ENCODE measurements around the gene TMEM51. TPM values are rescaled to one million over a fixed set of nuclear protein-coding genes. Genes with fewer than 3 reads are reported as not detected.
A peak's percentile ranks its signal among the peaks of the same experiment; 100 is the strongest.

Gene TMEM51, protein sequence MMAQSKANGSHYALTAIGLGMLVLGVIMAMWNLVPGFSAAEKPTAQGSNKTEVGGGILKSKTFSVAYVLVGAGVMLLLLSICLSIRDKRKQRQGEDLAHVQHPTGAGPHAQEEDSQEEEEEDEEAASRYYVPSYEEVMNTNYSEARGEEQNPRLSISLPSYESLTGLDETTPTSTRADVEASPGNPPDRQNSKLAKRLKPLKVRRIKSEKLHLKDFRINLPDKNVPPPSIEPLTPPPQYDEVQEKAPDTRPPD
- total RNA-seq (not detected), total RNA-seq (0 reads per million in 2 donors)

- peak within 1 kb of the TSS; percentile 79 for H3K4me3 Mint-ChIP-seq
- no peaks in the 10 kb centered on the region for H3K9me3 ChIP-seq (ENCODE audit: control insufficient read depth, low read length, poor library complexity, severe bottlenecking)
- ATAC-seq = no peak
- H3K36me3 Mint-ChIP-seq (ENCODE audit: low read depth) = no peaks in the 10 kb centered on the region
- peaks cover 57% of the 10 kb centered on the region for H3K27me3 Mint-ChIP-seq
- no peak within 1 kb of the TSS for H3K27ac Mint-ChIP-seq
- peaks cover 22% of the 10 kb centered on the region for H3K4me1 Mint-ChIP-seq
- no peak for DNase-seq
Measured at GRCh38 chr1:15153184-15153841, at the start of gene TMEM51. TSS of gene TMEM51 (plus strand) at chr1:15153747. CDS start at chr1:15215088, 61,341 bp downstream.

DNA sequence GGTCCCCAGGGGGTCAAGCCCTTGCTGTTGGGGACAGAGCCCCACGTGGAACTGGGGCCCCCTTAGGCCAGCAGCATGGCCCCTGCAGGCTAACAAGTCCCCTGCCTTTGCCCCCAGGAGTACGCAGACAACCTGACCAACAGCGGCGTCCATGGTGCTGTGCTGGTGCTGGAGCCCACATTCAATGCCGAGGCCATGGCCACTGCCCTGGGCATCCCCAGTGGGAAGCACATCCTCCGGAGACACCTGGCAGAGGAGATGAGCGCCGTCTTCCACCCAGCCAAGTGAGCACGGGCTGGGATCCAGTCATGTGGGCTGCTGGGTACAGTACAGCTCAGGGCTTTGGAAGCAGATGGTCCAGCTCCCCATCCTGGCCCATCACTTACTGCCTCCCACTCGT, 49.6 kb upstream of the TMEM51 start:
- Mint-ChIP-seq H3K4me1 (peaks cover 18% of the 10 kb centered on the region), H3K27ac (no peak overlapping the region), H3K27me3 (peaks cover 50% of the 10 kb centered on the region), H3K36me3 (ENCODE audit: low read depth) (peaks cover 10% of the 10 kb centered on the region), H3K4me3 (no peak overlapping the region)
- ATAC-seq = no peak
- DNase-seq = no peak
- H3K9me3 ChIP-seq (ENCODE audit: control insufficient read depth, low read length, poor library complexity, severe bottlenecking) = no peaks in the 10 kb centered on the region

GRCh38 chr1:15104768-15105167, 48.8 kb upstream of the TMEM51 start:
- ATAC-seq = no peak
- peaks cover 14% of the 10 kb centered on the region for H3K4me1 Mint-ChIP-seq

DNA sequence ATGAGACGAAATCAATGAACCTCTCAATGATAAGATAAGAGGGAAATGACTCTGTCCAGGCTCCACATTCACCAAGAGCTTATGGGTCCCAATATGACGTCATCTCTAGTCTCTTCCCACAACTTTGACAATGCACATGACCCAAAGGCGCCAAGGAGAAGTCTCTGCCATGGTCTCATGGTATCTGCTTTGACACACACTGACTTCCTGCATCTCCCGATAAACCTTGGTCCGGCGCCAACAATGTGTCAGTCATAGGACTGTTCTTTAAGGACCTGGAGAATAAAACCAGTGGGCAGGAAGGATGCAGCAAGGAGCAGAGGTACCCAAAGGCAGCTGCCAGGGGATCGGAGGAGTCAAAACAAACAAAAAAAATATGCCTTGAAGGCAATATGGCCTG, 46.9 kb upstream of the TMEM51 start:
- DNase-seq (no peak), ATAC-seq (no peak)
- Mint-ChIP-seq H3K27ac (no peak overlapping the region), H3K27me3 (peaks cover 23% of the 10 kb centered on the region), H3K4me3 (no peak overlapping the region), H3K36me3 (ENCODE audit: low read depth) (peaks cover 5% of the 10 kb centered on the region), H3K4me1 (peaks cover 3% of the 10 kb centered on the region)
- no peaks in the 10 kb centered on the region for H3K9me3 ChIP-seq (ENCODE audit: control insufficient read depth, low read length, poor library complexity, severe bottlenecking)

More at GRCh38 chr1:15104768-15105167, 48.8 kb upstream of the TMEM51 start:
- Mint-ChIP-seq H3K27ac (no peak overlapping the region), H3K4me3 (no peak overlapping the region), H3K27me3 (peaks cover 41% of the 10 kb centered on the region), H3K36me3 (ENCODE audit: low read depth) (peaks cover 10% of the 10 kb centered on the region)
- no peaks in the 10 kb centered on the region for H3K9me3 ChIP-seq (ENCODE audit: control insufficient read depth, low read length, poor library complexity, severe bottlenecking)
- no peak for DNase-seq

GRCh38 chr1:15107058-15107687, 46.4 kb upstream of the TMEM51 start:
- no peak overlapping the region for H3K27ac Mint-ChIP-seq

GRCh38 chr1:15107911-15108310, 45.6 kb upstream of the TMEM51 start:
- DNase-seq (no peak), ATAC-seq (no peak)
- H3K4me1 Mint-ChIP-seq = peaks cover 4% of the 10 kb centered on the region
- H3K27ac Mint-ChIP-seq = no peak overlapping the region
- no peak overlapping the region for H3K4me3 Mint-ChIP-seq
- no peaks in the 10 kb centered on the region for H3K9me3 ChIP-seq (ENCODE audit: control insufficient read depth, low read length, poor library complexity, severe bottlenecking)
- peaks cover 3% of the 10 kb centered on the region for H3K36me3 Mint-ChIP-seq (ENCODE audit: low read depth)
- peaks cover 18% of the 10 kb centered on the region for H3K27me3 Mint-ChIP-seq

More at GRCh38 chr1:15107058-15107687, 46.4 kb upstream of the TMEM51 start:
- peaks cover 3% of the 10 kb centered on the region for H3K36me3 Mint-ChIP-seq (ENCODE audit: low read depth)
- no peak overlapping the region for H3K4me3 Mint-ChIP-seq
- H3K4me1 Mint-ChIP-seq = peaks cover 2% of the 10 kb centered on the region
- DNase-seq (no peak), ATAC-seq (no peak)
- no peaks in the 10 kb centered on the region for H3K9me3 ChIP-seq (ENCODE audit: control insufficient read depth, low read length, poor library complexity, severe bottlenecking)
- H3K27me3 Mint-ChIP-seq = peaks cover 18% of the 10 kb centered on the region

- Mint-ChIP-seq H3K4me1 (peaks cover 4% of the 10 kb centered on the region), H3K4me3 (no peak overlapping the region), H3K27ac (no peak overlapping the region), H3K36me3 (ENCODE audit: low read depth) (no peaks in the 10 kb centered on the region), H3K27me3 (peaks cover 19% of the 10 kb centered on the region)
- DNase-seq (no peak), ATAC-seq (no peak)
- no peaks in the 10 kb centered on the region for H3K9me3 ChIP-seq (ENCODE audit: control insufficient read depth, low read length, poor library complexity, severe bottlenecking)
Measured at GRCh38 chr1:15110128-15110866, 43.2 kb upstream of the TMEM51 start.

GRCh38 chr1:15110867-15111230, 42.7 kb upstream of the TMEM51 start:
- no peak overlapping the region for H3K4me3 Mint-ChIP-seq
- peaks cover 4% of the 10 kb centered on the region for H3K4me1 Mint-ChIP-seq
- H3K27me3 Mint-ChIP-seq = peaks cover 25% of the 10 kb centered on the region
- ATAC-seq (no peak), DNase-seq (no peak)
- no peaks in the 10 kb centered on the region for H3K9me3 ChIP-seq (ENCODE audit: control insufficient read depth, low read length, poor library complexity, severe bottlenecking)
- no peak overlapping the region for H3K27ac Mint-ChIP-seq
- H3K36me3 Mint-ChIP-seq (ENCODE audit: low read depth) = no peaks in the 10 kb centered on the region

DNA sequence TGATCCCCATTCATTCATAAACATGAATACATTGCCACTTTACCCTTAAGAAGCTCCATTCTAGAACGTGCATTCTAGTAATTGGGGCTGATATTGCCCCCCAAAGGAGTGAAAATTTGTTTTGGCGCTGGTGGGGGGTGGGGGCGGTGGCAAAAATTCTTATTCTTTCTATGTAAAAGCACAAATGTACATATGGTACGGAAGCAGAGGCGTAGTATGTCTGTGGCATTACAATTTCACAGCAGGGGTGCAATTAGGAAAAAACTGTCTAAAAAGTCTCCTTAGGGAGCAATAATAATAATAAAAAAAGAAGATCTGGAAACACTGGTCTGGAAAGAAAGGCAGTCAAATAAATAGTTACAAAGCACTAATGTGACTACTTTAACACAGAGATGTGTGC, 40.4 kb upstream of the TMEM51 start:
- Mint-ChIP-seq H3K4me1 (peaks cover 4% of the 10 kb centered on the region), H3K4me3 (no peak overlapping the region), H3K36me3 (ENCODE audit: low read depth) (no peaks in the 10 kb centered on the region), H3K27ac (no peak overlapping the region), H3K27me3 (peaks cover 14% of the 10 kb centered on the region)
- H3K9me3 ChIP-seq (ENCODE audit: control insufficient read depth, low read length, poor library complexity, severe bottlenecking) = no peaks in the 10 kb centered on the region
- no peak for DNase-seq
- ATAC-seq = no peak

GRCh38 chr1:15114884-15115283, 38.7 kb upstream of the TMEM51 start:
- H3K4me1 Mint-ChIP-seq = peaks cover 4% of the 10 kb centered on the region
- ATAC-seq (no peak), DNase-seq (no peak)
- H3K36me3 Mint-ChIP-seq (ENCODE audit: low read depth) = no peaks in the 10 kb centered on the region
- H3K27me3 Mint-ChIP-seq = peaks cover 23% of the 10 kb centered on the region
- H3K27ac Mint-ChIP-seq = no peak overlapping the region
- no peak overlapping the region for H3K4me3 Mint-ChIP-seq
- H3K9me3 ChIP-seq (ENCODE audit: control insufficient read depth, low read length, poor library complexity, severe bottlenecking) = no peaks in the 10 kb centered on the region

DNA sequence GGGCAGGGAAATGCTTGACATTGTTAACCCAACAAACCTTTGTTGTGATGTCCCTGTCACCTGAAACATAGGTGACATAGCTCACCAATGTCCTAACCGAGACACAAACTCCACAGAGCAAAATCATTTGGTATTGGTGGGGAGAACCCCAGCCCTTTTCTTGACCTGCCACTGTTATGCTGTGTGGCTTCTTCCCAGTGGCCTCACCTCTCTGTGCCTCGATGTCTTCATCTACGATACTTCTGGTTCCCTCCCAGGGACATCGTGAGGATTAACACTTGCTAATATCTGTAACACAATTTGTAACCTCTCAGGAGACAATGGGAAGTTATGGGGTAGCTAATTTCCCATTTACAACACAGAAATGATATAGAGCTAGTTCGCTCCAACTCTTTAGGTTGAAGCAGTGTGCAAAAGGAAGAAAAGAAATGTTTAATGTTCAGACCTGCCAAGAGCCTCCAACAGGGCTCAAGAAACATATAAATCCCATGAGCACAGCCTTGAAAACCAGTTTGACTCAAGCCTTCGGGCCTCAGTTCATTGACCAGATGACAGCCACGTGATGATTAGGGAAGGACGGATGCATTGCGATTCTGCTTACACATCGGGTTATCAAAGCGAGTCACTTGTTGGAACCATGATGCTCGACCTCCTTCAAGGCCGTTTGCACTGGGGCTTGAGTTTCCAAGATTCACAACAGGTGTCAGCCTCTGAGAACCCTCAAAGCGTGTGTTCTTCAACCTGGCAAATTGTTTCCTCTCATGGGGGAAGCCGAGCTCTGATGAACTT, 37.8 kb upstream of the TMEM51 start:
- Mint-ChIP-seq H3K27ac (no peak overlapping the region), H3K4me1 (peaks cover 4% of the 10 kb centered on the region), H3K4me3 (no peak overlapping the region), H3K36me3 (ENCODE audit: low read depth) (no peaks in the 10 kb centered on the region), H3K27me3 (peaks cover 26% of the 10 kb centered on the region)
- ATAC-seq (no peak), DNase-seq (no peak)
- no peaks in the 10 kb centered on the region for H3K9me3 ChIP-seq (ENCODE audit: control insufficient read depth, low read length, poor library complexity, severe bottlenecking)

- Mint-ChIP-seq H3K4me1 (peaks cover 4% of the 10 kb centered on the region), H3K36me3 (ENCODE audit: low read depth) (no peaks in the 10 kb centered on the region), H3K4me3 (no peak overlapping the region), H3K27ac (no peak overlapping the region), H3K27me3 (peaks cover 26% of the 10 kb centered on the region)
- no peaks in the 10 kb centered on the region for H3K9me3 ChIP-seq (ENCODE audit: control insufficient read depth, low read length, poor library complexity, severe bottlenecking)
- ATAC-seq (no peak), DNase-seq (no peak)
Measured at GRCh38 chr1:15116966-15117365, 36.6 kb upstream of the TMEM51 start.
